Ascending aorta (tissue), 2 donors: ENCODE measurements around the gene SLC44A2. TPM values are rescaled to one million over a fixed set of nuclear protein-coding genes. Genes with fewer than 3 reads are reported as not detected.
A peak's percentile ranks its signal among the peaks of the same experiment; 100 is the strongest.

Source experiments
- DNase-seq, 2 donors: peaks; one replicate each; pipeline ENCODE4 v3.0.0-alpha.2; 2019; ENCODE audit warnings: low spot score in 2 of 2
- H3K27ac ChIP-seq, 2 donors: fragments of 200-600 bp; sonication (generic); one replicate each; pipeline ENCODE4 v1.5.1; 2016 to 2017; ENCODE audit warnings: mild to moderate bottlenecking in 1 of 2
- H3K27me3 ChIP-seq: fragments of 200-600 bp; sonication (generic); one replicate; pipeline ENCODE4 v1.5.1; 2017
- H3K36me3 ChIP-seq, 2 donors: fragments of 200-600 bp; sonication (generic); one replicate each; pipeline ENCODE4 v1.5.1; 2016
- H3K4me1 ChIP-seq, 2 donors: fragments of 200-600 bp; sonication (generic); one replicate each; pipeline ENCODE4 v1.5.1; 2016 to 2017; ENCODE audit warnings: mild to moderate bottlenecking in 1 of 2
- H3K4me3 ChIP-seq, 2 donors: fragments of 200-600 bp; sonication (generic); one replicate each; pipeline ENCODE4 v1.5.1; 2016 to 2017; ENCODE audit warnings: mild to moderate bottlenecking in 1 of 2
- H3K9me3 ChIP-seq, 2 donors: fragments of 200-600 bp; sonication (generic); one replicate each; pipeline ENCODE4 v1.5.1; 2016
- CTCF ChIP-seq, 3 experiments: fragments of 200-600 bp in 2 of 3; fragments of 450-650 bp in 1 of 3; sonication (generic) in 2 of 3; IDR thresholded peaks; one replicate each; pipeline ENCODE4 v1.5.1; 2016 to 2019; ENCODE audit warnings: antibody characterized with exemption in 3 of 3, mild to moderate bottlenecking in 1 of 3, moderate library complexity in 1 of 3
- intact Hi-C: fragments of 100-400 bp; cut with DNase I; formaldehyde crosslinking; loops from one replicate; pipeline ENCODE4 v1.15.1; 2023
- total RNA-seq: library from RNA; depleted of rRNA; stranded (reverse); fragments of >200 nt; gene quantifications from one replicate; pipeline ENCODE4 v1.1.0, GENCODE V29; 2016

Gene SLC44A2
- total RNA-seq, 1 donor from 2014 or later = 354 TPM

DNA sequence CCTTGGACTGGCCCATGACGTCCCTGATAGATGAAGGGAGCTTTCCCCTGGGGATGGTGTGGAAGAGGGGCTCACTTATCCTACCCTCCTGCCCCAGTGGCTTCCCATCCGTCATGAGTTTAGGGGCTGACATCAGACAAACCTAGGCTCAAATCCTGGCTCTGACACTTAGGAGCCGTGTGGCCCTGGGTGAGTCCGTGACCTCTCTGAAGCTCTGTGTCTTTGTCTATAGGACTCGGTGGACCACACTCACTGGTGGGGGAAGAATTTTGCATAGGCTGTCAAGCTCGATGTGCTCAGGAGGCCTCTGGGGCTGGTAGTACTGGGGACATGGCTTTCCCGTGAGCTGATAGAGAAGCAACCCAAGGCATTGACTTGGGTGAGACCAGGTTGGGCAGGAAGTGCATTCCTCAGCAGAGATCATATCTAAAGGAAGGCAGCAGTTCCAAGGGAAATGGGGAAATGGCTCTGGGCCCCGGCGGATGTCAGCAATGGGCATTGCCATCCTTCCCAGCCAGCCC, 20.8 kb upstream of the SLC44A2 start:
- H3K4me3 ChIP-seq = peak overlapping the region; percentile 97 to 99
- H3K4me1 ChIP-seq = peaks cover 14 to 26% of the 10 kb centered on the region in 2 donors
- peak overlapping the region; percentile 98 to 99 for H3K27ac ChIP-seq
- no peaks in the 10 kb centered on the region for H3K36me3 ChIP-seq
- TF ChIP-seq CTCF (IDR thresholded peaks at IDR 0.05) = no peak
- no peaks in the 10 kb centered on the region for H3K27me3 ChIP-seq
- DNase-seq = no peak
- intact Hi-C loops = loop anchor here (5.0 kb wide), 1 partner anchor 38 kb away; no protein-coding TSS in a partner anchor
- H3K9me3 ChIP-seq = no peaks in the 10 kb centered on the region

DNA sequence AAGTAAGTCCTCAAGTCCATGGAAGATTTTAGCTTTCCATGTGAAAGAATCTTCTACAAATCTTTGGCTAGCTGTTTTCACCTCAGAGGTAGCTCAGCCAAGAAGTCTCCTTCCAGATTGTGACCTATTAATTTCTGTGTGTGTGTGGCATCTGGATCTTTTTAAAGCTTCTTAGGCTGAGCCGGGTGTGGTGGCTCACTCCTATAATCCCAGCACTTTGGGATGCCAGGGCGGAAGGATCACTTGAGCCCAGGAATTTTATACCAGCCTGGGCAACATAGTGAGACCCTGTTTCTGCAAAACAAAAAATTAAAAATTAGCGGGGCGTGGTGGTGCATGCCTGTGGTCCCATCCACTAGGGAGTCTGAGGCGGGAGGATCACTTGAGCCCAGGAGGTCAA, 13.4 kb upstream of the SLC44A2 start:
- TF ChIP-seq CTCF (IDR thresholded peaks at IDR 0.05) = no peak
- DNase-seq = no peak
- Histone ChIP-seq H3K27ac (peak overlapping the region; percentile 66 to 73), H3K27me3 (no peaks in the 10 kb centered on the region), H3K4me1 (peaks cover 17 to 24% of the 10 kb centered on the region in 2 donors), H3K36me3 (no peaks in the 10 kb centered on the region), H3K4me3 (no peak overlapping the region), H3K9me3 (no peaks in the 10 kb centered on the region)
- intact Hi-C loops = no loop called here

DNA sequence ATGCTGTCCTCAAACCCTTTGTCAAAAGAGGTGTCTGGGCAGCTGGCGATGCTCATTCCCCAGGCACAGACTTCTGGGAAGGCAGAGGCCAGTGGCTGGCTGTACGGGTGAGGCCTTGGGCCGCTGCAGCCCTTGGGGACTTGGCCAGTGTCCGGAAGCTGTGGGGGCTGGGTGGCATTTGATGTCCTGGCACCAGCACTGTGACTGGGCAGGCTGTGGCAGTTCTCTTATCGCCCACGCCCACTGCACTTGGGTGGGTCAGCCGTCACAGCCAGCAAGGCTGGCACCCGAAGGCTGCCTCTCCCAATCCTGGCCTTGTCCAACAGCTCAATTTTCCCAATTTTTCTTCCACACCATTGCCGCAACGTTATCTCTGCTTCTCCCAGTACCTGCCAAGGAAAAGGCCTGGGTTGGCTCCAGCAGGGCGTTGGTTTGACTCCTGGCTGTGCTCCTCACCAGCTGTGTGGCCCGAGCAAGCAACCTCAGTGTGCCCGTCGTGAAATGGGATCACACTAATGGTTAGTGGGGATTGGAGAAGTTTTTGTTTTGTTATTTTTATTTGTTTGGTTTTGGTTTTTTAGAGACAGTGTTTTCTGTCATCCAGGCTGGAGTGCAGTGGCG, 12.7 kb upstream of the SLC44A2 start:
- H3K4me1 ChIP-seq = peaks cover 17 to 31% of the 10 kb centered on the region in 2 donors
- peak; percentile 24 to 92 for DNase-seq
- H3K27ac ChIP-seq = peak overlapping the region; percentile 66 to 73
- intact Hi-C loops = no loop called here
- no peaks in the 10 kb centered on the region for H3K36me3 ChIP-seq
- peak overlapping the region in 1 of 2 donors; percentile 11 for H3K4me3 ChIP-seq
- TF ChIP-seq CTCF (IDR thresholded peaks at IDR 0.05) = no peak
- H3K27me3 ChIP-seq = no peaks in the 10 kb centered on the region
- H3K9me3 ChIP-seq = no peaks in the 10 kb centered on the region

DNA sequence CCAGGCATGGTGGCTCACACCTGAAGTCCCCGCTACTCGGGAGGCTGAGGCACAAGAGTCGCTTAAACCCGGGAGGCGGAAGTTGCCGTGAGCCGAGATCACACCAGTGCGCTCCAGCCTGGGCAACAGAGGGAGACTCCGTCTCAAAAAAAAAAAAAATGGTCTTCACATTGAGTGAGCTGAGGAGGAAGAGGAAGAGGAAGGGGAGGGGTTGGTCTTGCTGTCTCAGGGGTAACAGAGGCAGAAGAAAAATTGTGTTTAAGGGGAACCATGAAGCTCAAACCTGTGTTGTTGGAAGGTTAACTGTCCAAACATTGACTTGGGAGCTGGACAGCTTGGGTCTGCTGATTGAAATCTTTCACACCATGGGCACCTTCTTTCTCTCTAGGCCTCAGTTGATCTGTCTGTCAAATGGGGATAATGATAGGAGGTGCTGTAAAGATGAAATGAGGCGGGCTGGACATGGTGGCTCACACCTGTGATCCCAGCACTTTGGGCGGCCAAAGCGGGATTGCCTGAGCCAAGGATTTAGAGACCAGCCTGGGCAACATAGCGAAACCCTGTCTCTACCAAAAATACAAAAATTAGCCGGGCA, 9.8 kb upstream of the SLC44A2 start:
- DNase-seq = no peak
- Histone ChIP-seq H3K9me3 (no peaks in the 10 kb centered on the region), H3K4me1 (peaks cover 13 to 31% of the 10 kb centered on the region in 2 donors), H3K4me3 (no peak overlapping the region), H3K36me3 (no peaks in the 10 kb centered on the region), H3K27ac (peak overlapping the region in 1 of 2 donors; percentile 14), H3K27me3 (no peaks in the 10 kb centered on the region)
- intact Hi-C loops = no loop called here
- TF ChIP-seq CTCF (IDR thresholded peaks at IDR 0.05) = no peak

GRCh38 chr19:10617409-10618121, 7.8 kb upstream of the SLC44A2 start:
- Histone ChIP-seq H3K27ac (peak overlapping the region; percentile 62 to 83), H3K9me3 (no peaks in the 10 kb centered on the region), H3K4me1 (peaks cover 5 to 17% of the 10 kb centered on the region in 2 donors), H3K36me3 (peaks cover 0 to 4% of the 10 kb centered on the region in 2 donors), H3K4me3 (no peak overlapping the region), H3K27me3 (no peaks in the 10 kb centered on the region)
- TF ChIP-seq CTCF (IDR thresholded peaks at IDR 0.05) = no peak
- DNase-seq = no peak
- intact Hi-C loops = no loop called here
